ENCODE measurements around the gene ETV6. TPM values are rescaled to one million over a fixed set of nuclear protein-coding genes. Genes with fewer than 3 reads are reported as not detected.
"Not testable (repeated sequence)": the region's sequence is repeated elsewhere in the genome, so short reads cannot be mapped to it uniquely, and the experiment has no call there.

Gene ETV6
- polyA plus RNA-seq, 3 donors: 13.1 to 14.8 (median 13.1) TPM

GRCh38 chr12:11666131-11667050 lies 16.9 kb downstream of the ETV6 start:
- DNase-seq: no peak

GRCh38 chr12:11667171-11667570 lies 17.7 kb downstream of the ETV6 start:
- DNase-seq: no peak

- DNase-seq: no peak
Measured at GRCh38 chr12:11668611-11669010, 19.1 kb downstream of the ETV6 start.

- DNase-seq: no peak
Measured at GRCh38 chr12:11669348-11669747, 19.9 kb downstream of the ETV6 start.

GRCh38 chr12:11672256-11673191 lies 23.1 kb downstream of the ETV6 start:
- no peak for DNase-seq

- DNase-seq: no peak
Measured at GRCh38 chr12:11673666-11674461, 24.4 kb downstream of the ETV6 start.

- DNase-seq: no peak
Measured at GRCh38 chr12:11674894-11675390, 25.5 kb downstream of the ETV6 start.

GRCh38 chr12:11676052-11676451 lies 26.6 kb downstream of the ETV6 start:
- no peak for DNase-seq

GRCh38 chr12:11677093-11677492 lies 27.6 kb downstream of the ETV6 start:
- no peak for DNase-seq

GRCh38 chr12:11677752-11678151 lies 28.3 kb downstream of the ETV6 start:
- DNase-seq: no peak

GRCh38 chr12:11678781-11679180 lies 29.3 kb downstream of the ETV6 start:
- no peak for DNase-seq

GRCh38 chr12:11681207-11681606 lies 31.7 kb downstream of the ETV6 start:
- DNase-seq: no peak

- DNase-seq: not testable (repeated sequence)
Measured at GRCh38 chr12:11681695-11682094, 32.2 kb downstream of the ETV6 start.

- no peak for DNase-seq
Measured at GRCh38 chr12:11684393-11684792, 34.9 kb downstream of the ETV6 start.

- DNase-seq: no peak
Measured at GRCh38 chr12:11684811-11685210, 35.3 kb downstream of the ETV6 start.

- DNase-seq: no peak
Measured at GRCh38 chr12:11685316-11685715, 35.8 kb downstream of the ETV6 start.

- no peak for DNase-seq
Measured at GRCh38 chr12:11685716-11686115, 36.2 kb downstream of the ETV6 start.

- DNase-seq: no peak
Measured at GRCh38 chr12:11686120-11686519, 36.6 kb downstream of the ETV6 start.

GRCh38 chr12:11687528-11687927 lies 38.1 kb downstream of the ETV6 start:
- DNase-seq: no peak

- no peak for DNase-seq
Measured at GRCh38 chr12:11688379-11688778, 38.9 kb downstream of the ETV6 start.

GRCh38 chr12:11688831-11689230 lies 39.4 kb downstream of the ETV6 start:
- DNase-seq: no peak

Measured in renal pelvis (tissue), 4 donors.